Epithelial cell of prostate (primary cell): ENCODE data around the gene APH1B.
"Not testable (repeated sequence)": the region's sequence is repeated elsewhere in the genome, so short reads cannot be mapped to it uniquely, and the experiment has no call there.

ENCODE experiments used
- DNase-seq: peaks from one replicate; pipeline ENCODE4 v3.0.0-alpha.2; 2011; ENCODE audit warnings: low read depth, low spot score
- H3K27ac ChIP-seq: fragments of 450-650 bp; 2 replicates; pipeline ENCODE4 v1.5.1; 2017; ENCODE audit warnings: mild to moderate bottlenecking

APH1B gene

GRCh38 chr15:63277038-63277892, at the start of gene APH1B:
TSS of gene APH1B (plus strand) at chr15:63277605. CDS start at chr15:63277624, 19 bp downstream.
- DNase-seq, result no peak
- H3K27ac ChIP-seq, result peak within 1 kb of the TSS; percentile 38

- DNase-seq, result no peak
- no peak overlapping the region for H3K27ac ChIP-seq
These were observed 49.7 kb upstream of the APH1B start for GRCh38 chr15:63227689-63228088.

- no peak overlapping the region for H3K27ac ChIP-seq
- DNase-seq, result no peak
These were observed 46.2 kb upstream of the APH1B start for GRCh38 chr15:63231206-63231605.

GRCh38 chr15:63231706-63232105, 45.7 kb upstream of the APH1B start:
- no peak overlapping the region for H3K27ac ChIP-seq
- DNase-seq, result no peak

- H3K27ac ChIP-seq, result no peak overlapping the region
- DNase-seq, result no peak
These were observed 45.0 kb upstream of the APH1B start for GRCh38 chr15:63232405-63232804.

- H3K27ac ChIP-seq, result no peak overlapping the region
These were observed 44.5 kb upstream of the APH1B start for GRCh38 chr15:63232943-63233342.

GRCh38 chr15:63233667-63234423, 43.6 kb upstream of the APH1B start:
- no peak overlapping the region for H3K27ac ChIP-seq
- no peak for DNase-seq

More at GRCh38 chr15:63232943-63233342, 44.5 kb upstream of the APH1B start:
- no peak for DNase-seq

- DNase-seq, result no peak
- no peak overlapping the region for H3K27ac ChIP-seq
These were observed 42.9 kb upstream of the APH1B start for GRCh38 chr15:63234451-63234870.

GRCh38 chr15:63236272-63236671, 41.1 kb upstream of the APH1B start:
- DNase-seq, result no peak
- no peak overlapping the region for H3K27ac ChIP-seq

- not testable (repeated sequence) for DNase-seq, H3K27ac ChIP-seq
These were observed 40.3 kb upstream of the APH1B start for GRCh38 chr15:63237086-63237485.

- no peak for DNase-seq
- peak overlapping the region; percentile 33 for H3K27ac ChIP-seq
These were observed 39.2 kb upstream of the APH1B start for GRCh38 chr15:63238171-63238570.

- H3K27ac ChIP-seq, result peak overlapping the region; percentile 33
- DNase-seq, result peak; percentile 48
These were observed 38.6 kb upstream of the APH1B start for GRCh38 chr15:63238796-63239195.

GRCh38 chr15:63240109-63240508, 37.3 kb upstream of the APH1B start:
- DNase-seq, result no peak
- no peak overlapping the region for H3K27ac ChIP-seq

- DNase-seq, result no peak
- H3K27ac ChIP-seq, result no peak overlapping the region
These were observed 36.1 kb upstream of the APH1B start for GRCh38 chr15:63241316-63241715.

GRCh38 chr15:63243101-63243500, 34.3 kb upstream of the APH1B start:
- DNase-seq, result no peak

GRCh38 chr15:63243776-63244175, 33.6 kb upstream of the APH1B start:
- no peak overlapping the region for H3K27ac ChIP-seq
- DNase-seq, result no peak

More at GRCh38 chr15:63243101-63243500, 34.3 kb upstream of the APH1B start:
- H3K27ac ChIP-seq, result no peak overlapping the region

- H3K27ac ChIP-seq, result no peak overlapping the region
- DNase-seq, result no peak
These were observed 33.0 kb upstream of the APH1B start for GRCh38 chr15:63244399-63244798.

- no peak for DNase-seq
- H3K27ac ChIP-seq, result no peak overlapping the region
These were observed 32.3 kb upstream of the APH1B start for GRCh38 chr15:63244976-63245645.

- DNase-seq, result peak; percentile 70
These were observed 30.5 kb upstream of the APH1B start for GRCh38 chr15:63246691-63247469.

More at GRCh38 chr15:63246691-63247469, 30.5 kb upstream of the APH1B start:
- H3K27ac ChIP-seq, result peak overlapping the region; percentile 46
